GM18511 (cell line): ENCODE measurements around the gene CDSN.
"Not testable (repeated sequence)": the region's sequence is repeated elsewhere in the genome, so short reads cannot be mapped to it uniquely, and the experiment has no call there.

ENCODE experiments used
- ATAC-seq: cut with Tn5 transposase; IDR thresholded peaks from one replicate; pipeline ENCODE4 v1.9.1; 2021; ENCODE audit warnings: mild to moderate bottlenecking, moderate library complexity; ENCODE audit not compliant: unreplicated experiment

The CDSN gene, protein sequence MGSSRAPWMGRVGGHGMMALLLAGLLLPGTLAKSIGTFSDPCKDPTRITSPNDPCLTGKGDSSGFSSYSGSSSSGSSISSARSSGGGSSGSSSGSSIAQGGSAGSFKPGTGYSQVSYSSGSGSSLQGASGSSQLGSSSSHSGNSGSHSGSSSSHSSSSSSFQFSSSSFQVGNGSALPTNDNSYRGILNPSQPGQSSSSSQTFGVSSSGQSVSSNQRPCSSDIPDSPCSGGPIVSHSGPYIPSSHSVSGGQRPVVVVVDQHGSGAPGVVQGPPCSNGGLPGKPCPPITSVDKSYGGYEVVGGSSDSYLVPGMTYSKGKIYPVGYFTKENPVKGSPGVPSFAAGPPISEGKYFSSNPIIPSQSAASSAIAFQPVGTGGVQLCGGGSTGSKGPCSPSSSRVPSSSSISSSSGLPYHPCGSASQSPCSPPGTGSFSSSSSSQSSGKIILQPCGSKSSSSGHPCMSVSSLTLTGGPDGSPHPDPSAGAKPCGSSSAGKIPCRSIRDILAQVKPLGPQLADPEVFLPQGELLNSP

DNA sequence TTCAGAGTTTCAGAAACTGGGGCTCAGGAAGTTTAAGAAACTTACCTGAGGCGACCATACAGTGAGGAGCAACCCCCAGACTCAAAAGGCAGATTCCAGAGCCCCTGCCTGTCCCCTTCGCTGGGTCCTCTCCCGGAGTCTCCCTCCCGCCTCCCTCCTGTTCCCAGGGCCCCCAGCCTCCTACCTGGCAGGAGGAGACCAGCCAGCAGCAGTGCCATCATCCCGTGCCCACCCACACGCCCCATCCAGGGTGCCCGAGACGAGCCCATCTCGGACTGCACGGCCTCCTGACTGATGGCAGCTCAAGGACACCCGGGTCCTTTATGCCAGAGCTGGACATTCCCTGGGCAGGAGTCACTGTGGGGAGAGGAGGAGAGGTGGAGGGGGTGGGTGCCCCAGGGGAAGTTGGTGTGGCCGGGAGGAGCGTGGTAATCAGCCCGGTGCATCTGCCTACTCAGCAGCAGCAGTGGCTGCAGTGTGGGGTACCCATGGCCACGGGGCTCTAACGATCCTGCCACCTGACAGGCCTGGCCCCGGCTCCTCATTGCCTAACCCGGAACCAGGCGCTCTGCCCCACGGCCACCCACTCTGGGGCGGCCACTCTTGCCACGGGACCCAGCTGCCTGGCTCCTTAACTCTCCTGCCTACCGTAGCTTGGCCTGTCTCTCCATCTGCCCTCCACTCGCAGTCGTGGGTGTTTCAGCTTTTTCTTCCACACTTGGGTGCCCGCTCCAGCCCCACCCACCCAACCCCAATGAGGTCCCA, at the start of gene CDSN:
TSS of gene CDSN (minus strand) at position 296 of the 765 bp plus-strand sequence. CDS start at position 269, 27 bp downstream.
- ATAC-seq = no peak

DNA sequence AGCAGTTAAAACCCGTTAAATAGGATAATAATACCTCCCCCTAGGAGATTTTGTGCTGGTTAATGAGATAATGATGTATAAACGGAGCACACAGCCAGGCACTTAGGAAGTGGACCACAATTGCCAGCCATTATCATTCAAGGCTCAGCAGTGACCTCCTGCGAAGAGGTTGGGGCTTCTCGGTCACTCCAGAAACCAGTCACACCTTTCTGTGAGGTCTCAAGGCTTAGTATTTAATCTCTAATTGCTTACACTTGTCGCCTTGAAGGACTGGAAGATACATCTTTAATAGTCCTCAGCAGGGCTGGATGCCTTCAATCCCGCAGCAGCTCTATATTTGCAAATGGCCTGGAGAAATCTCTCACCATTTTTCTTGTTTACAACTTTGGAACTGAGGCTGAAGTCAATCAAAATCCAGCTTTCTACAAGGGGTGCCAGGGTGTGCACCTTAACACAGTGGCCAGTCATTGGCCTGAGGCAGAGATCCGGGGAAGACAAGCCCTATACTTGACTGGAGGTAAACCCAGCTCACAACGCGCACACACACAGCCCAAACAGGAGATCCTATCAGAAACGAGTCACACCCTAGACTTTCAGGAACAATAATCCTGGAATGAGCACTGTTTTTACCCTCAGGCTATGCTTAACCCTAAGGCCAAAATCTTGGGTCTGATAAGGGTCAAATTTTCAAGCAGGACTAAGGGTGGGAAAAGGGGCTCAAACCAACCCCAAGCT, 49.0 kb upstream of the CDSN start:
- no peak for ATAC-seq

DNA sequence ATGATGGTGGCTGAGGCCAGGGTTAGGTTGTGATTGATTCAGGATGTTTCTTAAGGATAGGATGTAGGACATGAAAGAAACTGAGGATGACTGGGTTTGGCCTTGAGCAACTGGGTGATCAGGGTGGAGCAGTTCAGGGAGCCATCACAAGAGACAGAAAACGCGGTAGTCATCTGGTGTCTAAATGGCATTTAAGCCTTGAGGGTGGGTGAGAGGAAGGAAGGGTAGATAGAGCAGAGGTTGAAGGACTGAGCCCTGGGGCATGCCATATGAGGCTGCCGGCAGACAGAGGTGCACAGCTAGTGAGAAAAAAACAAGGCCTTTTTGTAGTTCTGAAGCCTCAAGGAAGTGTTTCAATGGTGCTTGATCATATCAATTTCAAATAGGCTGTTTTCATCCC, 48.4 kb upstream of the CDSN start:
- no peak for ATAC-seq

DNA sequence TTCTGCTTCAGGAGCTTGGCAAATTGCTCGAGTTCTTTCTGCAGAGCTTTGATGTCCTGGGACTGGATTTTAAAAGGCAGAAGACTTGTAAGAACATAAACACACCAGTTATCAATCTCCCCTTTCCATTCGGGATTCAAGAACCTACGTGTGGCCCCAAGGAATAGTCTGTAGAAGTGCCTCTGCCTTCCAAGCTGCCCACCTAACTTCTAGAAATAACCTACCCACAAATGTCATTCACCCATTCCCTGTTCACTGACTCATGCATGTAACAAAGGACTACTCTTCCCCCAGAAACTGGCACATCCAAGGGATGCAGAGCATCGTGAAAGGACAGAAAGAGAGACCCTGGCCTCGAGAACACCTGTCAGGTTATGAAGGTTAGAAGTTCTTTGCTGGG, 45.7 kb upstream of the CDSN start:
- ATAC-seq = no peak

DNA sequence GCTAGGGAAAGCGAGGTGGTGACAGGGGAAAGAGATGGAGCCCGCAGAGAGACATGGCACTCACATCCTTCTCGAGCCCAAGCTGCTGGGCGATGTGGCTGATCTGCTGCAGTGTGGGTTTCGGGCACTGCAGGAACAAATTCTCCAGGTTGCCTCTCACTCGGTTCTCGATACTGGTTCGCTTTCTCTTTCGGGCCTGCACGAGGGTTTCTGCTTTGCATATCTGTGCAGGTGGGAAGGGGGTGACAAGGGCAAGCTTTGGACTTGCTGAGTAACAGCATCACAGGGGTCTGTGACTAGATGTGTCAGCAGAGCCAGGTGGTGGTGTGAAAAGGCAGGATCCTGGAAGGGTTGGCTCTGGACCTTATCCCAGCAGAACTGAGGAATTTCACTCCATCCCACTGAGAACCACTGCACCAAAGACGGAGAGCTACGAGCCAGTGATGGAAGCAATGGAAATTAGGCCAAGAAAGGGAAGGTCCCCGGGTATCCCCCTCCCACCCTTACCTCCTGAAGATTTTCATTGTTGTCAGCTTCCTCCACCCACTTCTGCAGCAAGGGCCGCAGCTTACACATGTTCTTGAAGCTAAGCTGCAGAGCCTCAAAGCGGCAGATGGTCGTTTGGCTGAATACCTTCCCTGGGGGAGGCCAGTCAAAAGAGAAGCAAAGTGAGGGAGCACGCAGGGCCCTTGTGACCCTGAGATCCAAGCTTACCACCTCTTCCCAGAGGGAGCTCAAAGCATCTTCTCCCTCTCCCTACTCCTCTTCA, 45.0 kb upstream of the CDSN start:
- peak; percentile 91 for ATAC-seq

DNA sequence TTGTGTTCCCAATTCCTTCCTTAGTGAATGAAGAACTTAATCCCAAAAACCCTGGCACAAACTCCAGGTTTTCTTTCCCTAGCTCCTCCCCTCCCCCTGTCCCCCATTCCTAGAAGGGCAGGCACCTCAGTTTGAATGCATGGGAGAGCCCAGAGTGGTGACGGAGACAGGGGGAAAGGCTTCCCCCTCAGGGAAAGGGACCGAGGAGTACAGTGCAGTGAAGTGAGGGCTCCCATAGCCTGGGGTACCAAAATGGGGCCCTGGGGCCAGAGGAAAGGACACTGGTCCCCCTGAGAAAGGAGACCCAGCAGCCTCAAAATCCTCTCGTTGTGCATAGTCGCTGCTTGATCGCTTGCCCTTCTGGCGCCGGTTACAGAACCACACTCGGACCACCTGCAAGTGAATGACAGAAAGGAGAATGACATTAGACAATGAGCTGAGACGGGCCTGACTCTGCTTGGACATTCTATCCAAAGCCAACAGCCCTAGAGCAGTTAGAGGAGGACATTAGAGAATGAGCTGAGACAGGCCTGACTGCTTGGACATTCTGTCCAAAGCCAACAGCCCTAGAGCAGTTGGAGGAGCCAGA, 44.3 kb upstream of the CDSN start:
- not testable (repeated sequence) for ATAC-seq

DNA sequence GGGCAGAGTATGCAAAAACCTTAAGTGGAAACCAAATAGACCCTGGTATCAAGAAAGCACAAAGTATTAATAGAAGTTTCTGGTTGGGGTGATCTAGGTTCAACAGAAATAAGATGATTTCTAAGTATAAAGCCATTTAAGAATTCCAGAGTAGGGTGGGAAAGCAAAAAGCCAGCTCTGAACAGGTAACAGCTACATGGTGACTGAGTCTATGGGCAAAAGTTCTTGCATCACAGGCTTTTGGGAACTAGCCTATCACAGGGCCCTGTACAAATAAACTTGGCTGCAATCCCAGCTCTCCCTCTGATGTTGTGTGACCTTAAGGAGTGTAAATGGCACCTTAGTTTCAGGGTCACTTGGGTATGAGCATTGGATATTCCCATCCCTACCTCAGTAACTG, 43.7 kb upstream of the CDSN start:
- no peak for ATAC-seq

DNA sequence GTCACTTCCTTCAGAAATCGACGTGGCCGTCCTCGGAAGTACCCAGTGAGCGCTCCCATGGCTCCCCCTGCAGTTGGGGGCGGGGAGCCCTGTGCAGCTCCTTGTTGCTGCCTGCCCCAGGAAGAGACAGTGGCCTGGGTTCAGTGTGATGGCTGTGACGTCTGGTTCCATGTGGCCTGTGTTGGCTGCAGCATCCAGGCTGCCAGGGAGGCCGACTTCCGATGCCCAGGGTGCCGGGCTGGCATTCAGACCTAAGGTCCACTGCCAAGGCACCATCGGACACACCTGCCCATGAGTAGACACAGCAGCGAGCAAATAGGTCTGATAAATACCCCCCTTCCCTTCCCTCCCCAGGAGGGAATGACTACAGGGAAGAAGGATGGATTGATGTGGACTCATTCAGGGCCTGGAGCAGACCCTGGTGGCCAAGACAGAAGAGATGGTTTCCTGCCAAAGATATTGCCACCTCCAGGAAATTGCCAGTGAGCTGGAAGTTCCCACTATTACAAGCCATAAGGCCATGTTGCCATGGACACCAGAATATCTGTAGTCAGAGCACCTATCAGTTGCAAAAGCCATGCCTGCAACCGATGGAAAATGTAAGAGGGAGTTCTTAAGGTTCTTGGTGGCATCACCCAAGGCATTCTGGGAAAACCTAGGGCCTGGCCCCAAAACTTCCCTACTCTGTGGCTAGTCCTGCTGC, 42.4 kb upstream of the CDSN start:
- ATAC-seq = no peak

DNA sequence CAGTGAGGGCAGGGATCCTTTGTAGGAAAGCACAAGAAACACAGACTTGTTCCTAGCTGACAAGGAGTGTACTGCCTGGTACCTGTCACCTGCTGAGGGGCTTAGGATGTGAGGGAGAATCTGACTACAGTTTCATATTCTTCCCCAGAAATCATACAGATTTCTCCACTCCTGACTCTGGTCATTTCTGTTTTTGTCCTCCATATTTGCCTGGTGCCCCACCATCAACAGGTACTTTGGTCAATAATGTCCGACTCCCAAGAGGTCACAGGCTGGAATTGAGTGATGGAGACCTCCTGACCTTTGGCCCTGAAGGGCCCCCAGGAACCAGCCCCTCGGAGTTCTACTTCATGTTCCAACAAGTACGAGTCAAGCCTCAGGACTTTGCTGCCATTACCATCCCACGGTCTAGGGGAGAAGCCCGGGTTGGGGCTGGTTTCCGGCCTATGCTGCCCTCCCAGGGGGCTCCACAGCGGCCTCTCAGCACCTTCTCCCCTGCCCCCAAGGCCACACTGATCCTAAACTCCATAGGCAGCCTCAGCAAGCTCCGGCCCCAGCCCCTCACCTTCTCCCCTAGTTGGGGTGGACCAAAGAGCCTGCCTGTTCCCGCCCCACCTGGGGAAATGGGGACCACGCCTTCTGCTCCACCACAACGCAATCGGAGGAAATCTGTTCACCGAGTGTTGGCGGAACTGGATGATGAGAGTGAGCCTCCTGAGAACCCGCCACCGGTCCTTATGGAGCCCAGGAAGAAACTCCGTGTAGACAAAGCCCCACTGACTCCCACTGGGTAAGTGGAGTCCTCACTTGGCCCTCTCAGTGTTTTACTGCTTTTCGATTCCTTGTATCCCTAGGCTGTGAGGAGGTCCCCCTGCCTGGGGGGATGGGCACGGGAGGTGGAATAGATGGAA, 41.2 kb upstream of the CDSN start:
- ATAC-seq = no peak

DNA sequence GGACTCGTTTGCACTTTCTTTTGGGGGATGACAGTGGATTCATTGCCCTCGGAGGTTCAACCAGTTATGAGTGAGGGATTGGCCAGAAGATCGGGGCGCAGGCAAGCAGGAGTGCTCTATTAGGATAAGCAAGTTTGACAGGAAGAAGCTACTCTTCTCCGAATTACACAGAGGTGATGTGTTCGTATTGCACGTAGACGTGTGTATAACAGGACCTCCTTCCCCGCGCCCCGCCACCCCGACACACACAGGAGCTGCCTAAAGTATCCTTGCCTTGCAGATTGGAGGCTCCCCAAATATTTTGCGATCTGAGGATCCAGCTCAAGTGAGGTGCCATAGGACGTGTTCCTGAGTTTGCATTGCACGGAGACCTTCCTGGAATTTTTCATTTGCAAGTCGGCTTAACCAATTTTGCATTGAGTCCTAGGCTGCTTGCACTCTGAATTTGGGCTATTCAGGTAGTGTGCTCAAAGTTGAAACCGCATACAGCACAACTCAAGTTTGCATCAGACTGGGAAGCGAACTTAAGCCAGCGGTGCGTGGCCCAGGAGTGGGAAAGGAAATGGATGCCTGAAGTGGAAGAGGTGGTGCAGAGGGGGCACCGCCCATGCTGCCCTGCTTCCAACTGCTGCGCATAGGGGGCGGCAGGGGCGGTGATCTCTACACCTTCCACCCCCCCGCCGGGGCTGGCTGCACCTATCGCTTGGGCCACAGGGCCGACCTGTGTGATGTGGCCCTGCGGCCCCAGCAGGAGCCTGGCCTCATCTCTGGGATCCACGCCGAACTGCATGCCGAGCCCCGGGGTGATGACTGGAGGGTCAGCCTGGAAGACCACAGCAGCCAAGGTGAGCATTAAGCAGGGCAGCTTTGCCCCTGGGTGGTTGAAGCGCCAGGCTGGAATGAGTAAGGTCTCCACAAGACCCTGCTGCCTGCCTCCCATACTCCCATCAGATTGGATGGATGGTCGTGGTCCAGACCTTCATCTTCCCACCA, 38.9 kb upstream of the CDSN start:
- ATAC-seq = no peak

DNA sequence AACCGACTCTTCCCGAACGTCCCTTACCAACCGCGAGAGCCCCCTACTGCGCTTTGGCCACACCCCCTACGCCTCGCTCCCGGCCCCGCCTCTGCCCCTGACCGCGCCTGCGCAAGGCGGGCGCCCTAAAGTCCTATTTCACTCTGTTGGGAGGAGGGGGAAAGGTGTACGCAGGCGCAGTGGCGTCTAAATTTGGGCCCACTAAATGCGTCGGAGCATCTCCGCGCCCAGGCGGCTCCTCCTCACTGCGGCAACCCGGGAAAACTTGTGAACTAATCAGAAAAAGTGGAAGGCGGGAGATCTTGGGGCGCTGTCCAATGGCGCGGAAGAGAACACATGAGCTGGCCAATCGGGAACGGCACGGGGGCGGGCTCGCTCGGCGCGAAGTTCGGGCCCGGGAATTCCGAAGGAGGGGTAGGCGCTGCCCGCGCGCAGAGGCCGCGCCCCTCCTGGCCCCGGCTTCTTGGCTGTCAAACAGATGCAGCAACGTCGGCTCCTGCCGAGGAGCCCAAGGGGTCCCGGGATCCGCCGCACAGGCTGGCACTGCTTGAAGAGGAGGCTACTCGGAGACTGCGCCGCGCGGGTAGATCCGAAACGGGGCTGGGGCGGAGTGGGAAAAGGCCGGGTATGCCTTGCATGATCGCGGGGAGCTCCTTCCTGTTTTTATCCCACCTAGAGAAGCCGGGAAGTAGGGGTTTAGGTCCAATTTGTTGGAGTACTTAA, 38.1 kb upstream of the CDSN start, which contains the start of gene TCF19:
TSS of gene TCF19 (plus strand) at position 450 of the 723 bp plus-strand sequence. CDS start 881 bp downstream, outside the sequence.
- ATAC-seq = peak; percentile 90

DNA sequence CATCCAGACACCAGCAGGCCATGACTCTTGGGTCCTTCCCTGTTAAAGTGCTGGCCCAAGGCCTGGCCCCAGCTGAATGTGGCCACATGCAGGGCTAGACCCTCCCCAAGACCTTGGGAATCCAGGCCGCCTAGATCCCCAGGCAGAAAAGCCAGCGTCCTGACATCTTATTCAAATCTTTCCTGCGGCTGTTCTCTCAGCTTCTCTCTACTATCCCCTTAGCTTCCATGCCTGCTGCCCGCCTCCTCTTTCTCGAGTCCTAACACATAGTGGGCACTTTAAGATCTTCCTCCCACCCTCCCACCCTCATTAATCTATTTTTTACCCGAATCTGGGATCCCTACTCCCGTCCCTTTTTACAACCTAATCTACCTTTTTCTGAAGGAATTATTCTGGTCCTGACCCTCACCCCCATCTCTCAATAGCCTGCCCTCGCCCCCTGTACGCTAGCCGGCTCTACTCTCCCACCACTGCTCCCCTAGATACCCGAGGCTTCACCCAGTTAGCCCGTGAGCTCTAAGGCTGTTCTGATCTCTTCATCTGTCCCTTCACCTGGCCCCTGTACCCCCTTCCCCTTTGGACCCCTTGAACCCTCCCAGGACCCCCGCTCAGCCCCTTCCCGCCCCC, 37.4 kb upstream of the CDSN start, which contains the start of gene CCHCR1:
TSS of gene CCHCR1 (minus strand) at position 290 of the 627 bp plus-strand sequence. CDS start at position 88, 202 bp downstream.
- peak; percentile 14 for ATAC-seq

DNA sequence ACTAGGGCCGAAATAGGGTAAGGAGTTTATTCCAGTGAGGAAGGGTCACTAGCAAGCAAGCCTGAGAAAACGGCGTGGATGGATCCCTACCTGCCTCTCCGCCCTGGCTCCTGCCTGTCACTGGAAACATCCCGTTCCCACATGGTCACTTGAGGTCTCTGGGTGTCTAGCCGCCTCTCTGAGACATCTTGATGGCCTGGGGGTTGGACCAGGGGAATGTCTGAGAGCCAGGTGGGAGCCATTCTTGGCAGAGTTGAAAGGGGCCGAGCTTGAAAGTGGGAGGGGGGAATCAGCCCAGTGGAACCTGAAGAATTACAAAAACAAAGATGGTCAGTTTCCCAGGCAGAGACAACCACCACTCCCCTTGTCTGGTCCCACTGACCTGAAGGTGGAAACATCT, 36.4 kb upstream of the CDSN start:
- ATAC-seq = no peak

DNA sequence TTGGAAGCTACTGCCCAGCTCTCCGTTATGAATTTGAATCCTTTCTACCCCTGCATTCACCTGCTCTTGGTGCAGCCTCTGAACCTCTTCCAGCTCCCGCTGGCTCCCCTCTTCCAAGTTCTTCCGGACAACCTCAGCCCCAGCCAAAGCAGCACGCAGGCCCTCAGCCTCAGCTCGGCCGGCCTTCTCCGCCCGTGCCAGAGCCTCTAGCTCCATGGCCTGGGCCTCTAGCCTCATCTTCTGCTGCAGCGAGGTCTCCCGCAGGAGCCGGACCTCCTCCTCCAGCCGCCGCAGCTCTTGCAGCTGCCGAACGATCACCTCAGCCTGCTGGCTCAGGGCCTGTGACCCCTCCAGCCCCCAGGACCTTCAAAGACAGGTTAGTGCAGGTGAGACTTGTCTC, 34.2 kb upstream of the CDSN start:
- ATAC-seq = no peak

DNA sequence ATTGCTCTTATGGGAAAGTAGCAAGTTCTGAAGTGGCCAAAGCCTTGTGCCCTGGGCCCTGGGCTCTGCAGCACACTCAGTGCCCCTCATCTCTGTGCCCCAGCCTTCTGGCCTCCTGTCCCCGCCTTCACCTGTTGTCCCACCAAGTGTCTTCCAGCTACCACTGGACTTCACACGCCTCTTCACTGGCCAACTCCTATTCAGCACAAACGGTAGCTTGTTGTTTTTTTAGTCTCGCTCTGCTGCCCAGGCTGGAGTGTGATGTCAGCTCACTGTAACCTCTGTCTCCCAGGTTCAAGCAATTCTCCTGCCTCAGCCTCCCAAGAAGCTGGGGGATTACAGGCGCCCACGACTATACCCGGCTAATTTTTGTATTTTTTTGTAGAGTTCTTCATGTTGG, 32.5 kb upstream of the CDSN start:
- no peak for ATAC-seq
